Epithelial cell of prostate (primary cell): ENCODE measurements around the gene B4GAT1.
A peak's percentile ranks its signal among the peaks of the same experiment; 100 is the strongest.
"Not testable (repeated sequence)": the region's sequence is repeated elsewhere in the genome, so short reads cannot be mapped to it uniquely, and the experiment has no call there.

Source experiments
- DNase-seq: peaks from one replicate; pipeline ENCODE4 v3.0.0-alpha.2; 2011; ENCODE audit warnings: low read depth, low spot score
- H3K27ac ChIP-seq: fragments of 450-650 bp; 2 replicates; pipeline ENCODE4 v1.5.1; 2017; ENCODE audit warnings: mild to moderate bottlenecking

Gene B4GAT1

GRCh38 chr11:66347425-66348276 is at the start of gene B4GAT1:
B4GAT1 (minus strand) TSS chr11:66347629; CDS start chr11:66347545, 84 bp downstream.
- H3K27ac ChIP-seq: peak within 1 kb of the TSS; percentile 79
- DNase-seq: peak; percentile 64

GRCh38 chr11:66393954-66394353 is 46.5 kb upstream of the B4GAT1 start:
- DNase-seq: no peak
- H3K27ac ChIP-seq: no peak overlapping the region

DNA sequence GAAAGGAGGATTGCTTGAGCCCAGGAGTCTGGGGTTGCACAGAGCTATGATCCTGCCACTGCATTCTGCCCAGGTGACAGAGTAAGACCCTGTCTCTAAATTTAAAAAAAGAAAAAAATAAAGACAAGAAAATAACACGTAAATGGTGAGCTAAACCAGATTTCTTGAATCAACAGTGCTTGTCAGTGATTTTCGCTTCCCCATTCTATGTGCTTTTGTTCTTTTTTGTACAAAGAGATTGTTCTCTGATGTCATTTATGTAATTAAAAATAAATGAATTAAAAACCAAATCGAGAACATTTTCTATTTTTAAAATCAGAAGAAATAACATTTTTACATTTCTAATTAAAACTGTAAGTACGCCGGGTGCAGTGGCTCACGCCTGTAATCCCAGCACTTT is 43.9 kb upstream of the B4GAT1 start:
- no peak for DNase-seq
- H3K27ac ChIP-seq: no peak overlapping the region

DNA sequence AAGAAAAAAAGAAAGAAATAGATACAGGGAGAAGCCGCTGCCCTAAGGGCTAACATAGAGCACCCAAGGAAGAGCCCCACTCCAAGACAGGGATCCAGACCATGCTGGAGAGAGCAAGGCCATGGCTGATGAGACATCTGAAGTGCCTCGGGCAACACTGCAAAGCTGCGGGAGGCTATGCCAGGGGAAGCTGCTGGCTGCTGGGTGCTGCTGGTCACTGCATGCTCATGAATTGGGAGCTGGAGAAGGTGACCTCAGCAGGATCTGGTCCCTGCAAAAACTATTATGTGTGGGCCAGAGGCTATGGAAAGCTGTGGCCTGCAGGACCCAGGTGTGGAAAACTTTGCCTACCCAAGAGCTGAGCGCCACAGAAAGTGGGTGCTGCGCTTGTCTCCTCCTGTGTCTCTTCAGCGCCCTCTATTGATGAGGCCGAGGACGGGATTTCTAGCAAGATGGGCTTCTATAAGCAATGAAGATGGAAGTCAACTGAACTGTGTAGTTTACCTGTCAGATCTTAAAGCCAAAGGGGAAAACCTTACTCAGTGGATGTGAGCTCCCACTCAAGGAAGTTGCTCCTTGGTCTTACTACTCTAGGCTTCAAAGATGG is 41.5 kb upstream of the B4GAT1 start:
- no peak overlapping the region for H3K27ac ChIP-seq
- peak; percentile 46 for DNase-seq

- H3K27ac ChIP-seq: no peak overlapping the region
- DNase-seq: peak; percentile 12
Observed at GRCh38 chr11:66386171-66387069, 39.0 kb upstream of the B4GAT1 start.

DNA sequence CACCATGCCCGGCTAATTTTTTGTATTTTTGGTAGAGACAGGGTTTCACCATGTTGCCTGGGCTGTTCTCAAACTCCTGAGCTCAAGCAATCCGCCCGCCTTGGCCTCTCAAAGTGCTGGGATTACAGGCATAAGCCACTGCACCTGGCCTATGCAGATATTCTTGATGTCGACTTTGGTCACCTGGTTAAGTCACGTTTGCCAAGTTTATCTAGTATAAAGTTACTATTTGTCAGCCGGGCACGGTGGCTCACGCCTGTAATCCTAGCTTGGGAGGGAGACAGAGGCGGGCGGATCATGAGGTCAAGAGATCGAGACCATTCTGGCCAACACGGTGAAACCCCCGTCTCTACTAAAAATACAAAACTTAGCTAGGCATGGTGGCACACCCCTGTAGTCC is 36.9 kb upstream of the B4GAT1 start:
- not testable (repeated sequence) for DNase-seq, H3K27ac ChIP-seq

DNA sequence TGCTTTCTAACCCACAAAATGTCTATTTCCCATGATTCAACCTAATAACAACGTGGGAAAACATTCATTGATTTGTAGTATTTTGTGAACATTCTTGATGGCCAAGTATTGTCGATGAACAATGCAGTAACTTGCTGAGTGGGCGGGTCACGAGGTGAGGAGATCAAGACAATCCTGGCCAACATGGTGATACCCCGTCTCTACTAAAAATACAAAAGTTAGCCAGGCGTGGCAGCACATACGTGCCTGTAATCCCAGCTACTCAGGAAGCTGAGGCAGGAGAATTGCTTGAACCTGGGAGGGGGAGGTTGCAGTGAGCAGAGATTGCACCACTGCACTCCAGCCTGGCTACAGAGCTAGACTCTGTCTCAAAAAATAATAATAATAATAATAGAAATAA is 32.8 kb upstream of the B4GAT1 start:
- not testable (repeated sequence) for DNase-seq, H3K27ac ChIP-seq

GRCh38 chr11:66373690-66374287 is 26.4 kb upstream of the B4GAT1 start:
- not testable (repeated sequence) for DNase-seq, H3K27ac ChIP-seq

DNA sequence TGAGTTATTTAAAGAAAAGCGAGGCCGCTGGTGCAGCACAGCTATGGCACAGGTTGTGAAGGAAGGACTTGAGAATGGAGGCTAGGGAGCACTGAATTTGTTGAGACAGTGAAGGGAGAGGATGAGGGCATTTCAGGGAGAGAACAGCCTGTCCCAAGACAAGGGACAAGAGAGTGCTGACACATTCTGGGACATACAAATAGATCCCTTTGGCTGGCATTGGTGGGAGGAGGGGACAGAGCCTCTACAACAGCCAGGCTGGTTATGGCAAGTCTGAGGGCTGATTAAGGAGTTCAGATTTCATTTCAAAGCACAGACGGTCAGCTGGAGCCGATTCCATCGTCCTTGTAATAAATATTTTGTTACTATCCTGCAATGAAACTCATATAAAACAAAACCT is 25.8 kb upstream of the B4GAT1 start:
- H3K27ac ChIP-seq: no peak overlapping the region
- no peak for DNase-seq

DNA sequence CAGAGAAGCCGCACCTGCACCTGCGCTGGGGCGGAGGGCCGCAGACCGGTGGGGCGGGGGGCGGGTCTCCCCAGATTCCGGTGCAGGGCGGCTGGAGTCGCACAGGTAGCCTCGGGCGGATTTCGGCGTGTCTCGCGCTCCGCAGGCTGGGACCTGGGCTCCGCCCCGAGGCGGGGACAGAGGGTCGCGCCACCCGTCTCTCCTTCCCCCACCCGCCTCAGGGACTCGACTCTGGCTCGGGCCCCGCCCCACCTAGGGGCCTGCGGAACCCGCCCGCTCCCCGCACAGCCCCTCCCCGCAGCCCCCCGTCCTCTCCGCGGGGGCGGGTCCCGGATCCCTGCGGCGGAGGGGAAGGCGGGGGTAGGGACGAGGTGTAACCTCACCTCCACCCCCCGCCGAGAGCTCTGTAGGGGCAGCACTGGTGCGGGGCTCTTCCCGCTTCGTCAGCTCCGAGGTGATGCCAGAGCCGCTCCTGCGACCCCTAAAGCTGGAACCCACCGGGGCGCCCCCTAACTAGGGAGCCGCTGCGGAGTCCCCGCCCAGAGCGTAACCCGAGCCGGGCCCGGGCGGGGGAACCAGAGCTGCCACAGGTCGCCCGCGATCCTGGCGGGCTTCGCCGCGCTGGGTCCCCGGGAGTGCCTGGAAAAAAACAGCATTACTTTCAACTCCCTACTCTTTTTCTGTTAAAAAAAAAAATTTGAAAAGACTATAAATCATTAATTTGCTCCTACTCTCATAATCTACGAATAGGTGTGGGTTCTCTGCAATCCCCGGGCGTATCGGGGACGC is 24.4 kb upstream of the B4GAT1 start, which contains the start of gene SLC29A2:
SLC29A2 (minus strand) TSS at position 134 of the 789 bp plus-strand sequence. CDS start 169 bp downstream, outside the sequence.
- peak within 1 kb of the TSS; percentile 43 for H3K27ac ChIP-seq
- no peak for DNase-seq

- H3K27ac ChIP-seq: no peak overlapping the region
- no peak for DNase-seq
Observed at GRCh38 chr11:66369073-66369894, 21.9 kb upstream of the B4GAT1 start.

- DNase-seq: no peak
- no peak overlapping the region for H3K27ac ChIP-seq
Observed at GRCh38 chr11:66368484-66368883, 21.1 kb upstream of the B4GAT1 start.

GRCh38 chr11:66367561-66368312 is 20.3 kb upstream of the B4GAT1 start:
- no peak overlapping the region for H3K27ac ChIP-seq
- DNase-seq: no peak

GRCh38 chr11:66366844-66367477 is 19.5 kb upstream of the B4GAT1 start:
- DNase-seq: no peak
- H3K27ac ChIP-seq: no peak overlapping the region

GRCh38 chr11:66365711-66366619 is 18.5 kb upstream of the B4GAT1 start:
- no peak for DNase-seq
- no peak overlapping the region for H3K27ac ChIP-seq

GRCh38 chr11:66365166-66365565 is 17.7 kb upstream of the B4GAT1 start:
- DNase-seq: no peak
- no peak overlapping the region for H3K27ac ChIP-seq
